Choroid plexus epithelial cell (primary cell): Measurements from ENCODE around the gene KIF17.

Source experiments
- DNase-seq: peaks from one replicate; pipeline ENCODE4 v3.0.0-alpha.2; 2010; ENCODE audit warnings: low read depth
- H3K4me3 ChIP-seq: 2 replicates; pipeline ENCODE4 v1.5.1; 2011; ENCODE audit warnings: low read depth, mild to moderate bottlenecking, control low read depth, low read length, moderate library complexity
- TF ChIP-seq, protein P1 (sequence below): conservative IDR thresholded peaks from 2 replicates; pipeline ENCODE4 v1.5.1; 2011; ENCODE audit warnings: low read depth, mild to moderate bottlenecking, control low read depth, inconsistent platforms, low read length, moderate library complexity

The KIF17 gene

DNA sequence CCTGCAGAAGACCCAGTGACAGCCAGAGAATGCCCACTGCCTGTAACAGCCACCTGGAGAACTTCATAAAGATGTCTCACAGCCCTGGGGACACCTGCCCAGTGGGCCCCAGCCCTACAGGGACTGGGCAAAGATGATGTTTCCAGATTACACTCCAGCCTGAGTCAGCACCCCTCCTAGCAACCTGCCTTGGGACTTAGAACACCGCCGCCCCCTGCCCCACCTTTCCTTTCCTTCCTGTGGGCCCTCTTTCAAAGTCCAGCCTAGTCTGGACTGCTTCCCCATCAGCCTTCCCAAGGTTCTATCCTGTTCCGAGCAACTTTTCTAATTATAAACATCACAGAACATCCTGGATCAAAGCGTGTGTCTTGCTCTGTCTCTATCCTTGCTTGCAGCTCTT lies 99.3 kb downstream of the KIF17 start:
- no peak overlapping the region for H3K4me3 ChIP-seq
- TF ChIP-seq, protein P1, sequence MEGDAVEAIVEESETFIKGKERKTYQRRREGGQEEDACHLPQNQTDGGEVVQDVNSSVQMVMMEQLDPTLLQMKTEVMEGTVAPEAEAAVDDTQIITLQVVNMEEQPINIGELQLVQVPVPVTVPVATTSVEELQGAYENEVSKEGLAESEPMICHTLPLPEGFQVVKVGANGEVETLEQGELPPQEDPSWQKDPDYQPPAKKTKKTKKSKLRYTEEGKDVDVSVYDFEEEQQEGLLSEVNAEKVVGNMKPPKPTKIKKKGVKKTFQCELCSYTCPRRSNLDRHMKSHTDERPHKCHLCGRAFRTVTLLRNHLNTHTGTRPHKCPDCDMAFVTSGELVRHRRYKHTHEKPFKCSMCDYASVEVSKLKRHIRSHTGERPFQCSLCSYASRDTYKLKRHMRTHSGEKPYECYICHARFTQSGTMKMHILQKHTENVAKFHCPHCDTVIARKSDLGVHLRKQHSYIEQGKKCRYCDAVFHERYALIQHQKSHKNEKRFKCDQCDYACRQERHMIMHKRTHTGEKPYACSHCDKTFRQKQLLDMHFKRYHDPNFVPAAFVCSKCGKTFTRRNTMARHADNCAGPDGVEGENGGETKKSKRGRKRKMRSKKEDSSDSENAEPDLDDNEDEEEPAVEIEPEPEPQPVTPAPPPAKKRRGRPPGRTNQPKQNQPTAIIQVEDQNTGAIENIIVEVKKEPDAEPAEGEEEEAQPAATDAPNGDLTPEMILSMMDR, result no peak
- no peak for DNase-seq

DNA sequence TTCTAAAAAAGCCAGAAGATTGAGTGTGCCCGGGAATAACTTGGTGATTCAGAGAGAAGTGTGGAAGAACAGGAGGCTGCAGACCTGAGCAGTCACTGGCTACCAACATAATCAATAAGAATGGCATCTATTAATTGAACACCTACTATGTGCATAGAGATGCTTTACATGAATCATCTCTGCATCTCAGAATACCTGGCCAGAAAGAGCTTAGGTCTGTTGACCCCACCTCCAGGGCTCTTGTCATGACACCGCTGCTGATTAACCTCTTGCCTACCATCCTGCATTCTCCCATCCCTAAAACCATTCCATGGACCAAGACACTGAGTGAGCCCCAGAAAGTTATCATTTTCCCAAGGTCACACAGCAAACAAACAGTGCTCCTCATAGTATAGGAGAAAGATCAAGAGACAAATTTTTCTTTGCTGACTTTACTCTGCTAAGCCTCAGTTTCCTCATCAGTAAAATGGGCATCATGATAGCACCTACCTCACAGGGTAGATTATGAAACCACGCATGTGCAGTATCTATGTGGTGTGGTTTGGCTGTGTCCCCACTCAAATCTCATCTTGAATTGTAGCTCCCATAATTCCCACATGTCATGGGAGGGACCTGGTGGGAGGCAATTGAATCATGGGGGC lies 100.8 kb downstream of the KIF17 start:
- no peak for DNase-seq
- H3K4me3 ChIP-seq, result no peak overlapping the region
- TF ChIP-seq, protein P1, result no peak

DNA sequence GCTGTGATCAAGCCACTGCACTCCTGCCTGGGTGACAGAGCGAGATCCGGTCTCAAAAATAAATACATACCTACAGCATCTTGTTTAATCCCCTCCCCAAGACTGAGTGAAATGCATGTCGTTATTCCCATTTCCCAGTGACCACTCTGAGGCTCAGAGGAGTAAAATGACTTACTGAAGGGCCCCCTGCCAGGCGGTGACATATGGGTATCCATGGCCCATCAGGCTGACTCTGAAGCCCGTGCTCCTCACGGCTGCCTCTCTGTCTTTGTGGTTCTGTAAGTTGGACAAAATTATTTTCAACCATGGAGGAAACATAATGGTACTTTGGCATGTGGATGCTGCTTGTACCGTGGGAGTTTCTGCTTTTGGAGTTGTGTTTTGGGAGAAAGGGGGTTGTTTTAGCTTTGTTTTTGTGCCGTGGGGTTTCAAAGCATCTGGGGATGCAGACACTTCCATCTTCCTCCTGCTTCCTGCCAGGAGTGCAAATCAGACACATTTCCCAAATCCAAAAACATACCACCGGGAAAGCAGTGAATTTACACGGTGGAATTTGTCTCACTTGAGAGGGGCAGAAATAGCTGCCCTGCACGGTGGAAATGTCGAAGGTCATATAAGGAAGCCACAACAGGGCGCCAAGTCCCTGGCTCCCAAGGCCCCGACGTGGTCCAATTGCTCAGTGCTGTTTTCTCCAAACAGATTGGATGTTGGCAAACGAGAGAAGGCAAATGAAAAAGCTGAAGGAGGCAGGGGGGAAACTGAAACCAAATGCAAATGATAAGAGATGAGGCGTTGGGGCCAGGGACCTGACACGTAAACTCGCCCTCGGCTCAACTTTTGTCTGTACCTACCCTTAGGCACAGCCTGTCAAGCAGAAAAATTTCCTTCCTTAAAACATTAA lies 101.6 kb downstream of the KIF17 start:
- peak; percentile 23 for DNase-seq
- TF ChIP-seq, protein P1, result no peak
- H3K4me3 ChIP-seq, result no peak overlapping the region

DNA sequence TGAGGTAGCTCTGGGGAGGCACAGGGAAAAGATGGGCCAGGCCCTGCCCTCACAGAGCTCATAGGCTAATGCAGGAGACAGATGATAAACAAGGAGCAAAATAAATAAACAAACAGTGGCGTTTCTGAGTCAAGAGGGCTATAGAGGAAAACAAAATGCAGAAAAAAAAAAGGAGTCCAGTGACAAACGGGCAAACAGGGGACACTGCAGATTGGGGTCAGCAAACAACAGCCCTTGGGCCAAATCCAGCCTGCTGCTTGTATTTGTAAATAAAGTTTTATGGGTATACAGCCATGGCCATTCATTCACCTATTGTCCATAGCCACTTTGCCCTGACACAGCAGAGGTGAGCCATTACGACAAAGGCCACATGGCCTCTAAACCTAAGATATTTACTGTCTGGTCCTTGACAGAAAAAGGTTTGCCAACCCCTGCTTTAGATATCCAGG lies 103.7 kb downstream of the KIF17 start:
- TF ChIP-seq, protein P1, result no peak
- no peak overlapping the region for H3K4me3 ChIP-seq
- DNase-seq, result no peak
